ENCODE measurements around the gene TYRO3.

DNA sequence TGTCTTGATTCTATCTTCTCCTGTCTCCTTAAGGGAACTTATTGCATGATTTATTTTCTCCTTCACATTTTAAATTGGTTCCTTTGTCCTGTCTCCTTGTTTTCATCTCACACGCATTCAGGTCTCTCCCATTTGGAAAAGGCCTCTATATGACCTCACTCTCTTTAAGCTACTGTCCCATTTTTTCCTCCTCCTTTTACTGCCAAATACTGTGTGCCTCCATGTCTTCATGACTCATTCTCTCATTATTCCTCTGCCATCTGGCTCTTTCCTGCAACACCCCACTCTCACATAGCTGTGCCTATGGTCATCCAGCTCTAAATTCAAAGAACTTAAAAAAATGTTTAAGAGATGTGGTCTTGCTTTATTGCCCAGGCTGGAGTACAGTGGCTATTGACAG is 48.0 kb downstream of the TYRO3 start:
- TF ChIP-seq, protein P1, sequence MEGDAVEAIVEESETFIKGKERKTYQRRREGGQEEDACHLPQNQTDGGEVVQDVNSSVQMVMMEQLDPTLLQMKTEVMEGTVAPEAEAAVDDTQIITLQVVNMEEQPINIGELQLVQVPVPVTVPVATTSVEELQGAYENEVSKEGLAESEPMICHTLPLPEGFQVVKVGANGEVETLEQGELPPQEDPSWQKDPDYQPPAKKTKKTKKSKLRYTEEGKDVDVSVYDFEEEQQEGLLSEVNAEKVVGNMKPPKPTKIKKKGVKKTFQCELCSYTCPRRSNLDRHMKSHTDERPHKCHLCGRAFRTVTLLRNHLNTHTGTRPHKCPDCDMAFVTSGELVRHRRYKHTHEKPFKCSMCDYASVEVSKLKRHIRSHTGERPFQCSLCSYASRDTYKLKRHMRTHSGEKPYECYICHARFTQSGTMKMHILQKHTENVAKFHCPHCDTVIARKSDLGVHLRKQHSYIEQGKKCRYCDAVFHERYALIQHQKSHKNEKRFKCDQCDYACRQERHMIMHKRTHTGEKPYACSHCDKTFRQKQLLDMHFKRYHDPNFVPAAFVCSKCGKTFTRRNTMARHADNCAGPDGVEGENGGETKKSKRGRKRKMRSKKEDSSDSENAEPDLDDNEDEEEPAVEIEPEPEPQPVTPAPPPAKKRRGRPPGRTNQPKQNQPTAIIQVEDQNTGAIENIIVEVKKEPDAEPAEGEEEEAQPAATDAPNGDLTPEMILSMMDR (IDR thresholded peaks at IDR 0.05) = no peak
- TF ChIP-seq POLR2AphosphoS5 (IDR thresholded peaks at IDR 0.05) = no peak
